ENCODE measurements around the gene SLC35F2. TPM values are rescaled to one million over a fixed set of nuclear protein-coding genes. Genes with fewer than 3 reads are reported as not detected.
A peak's percentile ranks its signal among the peaks of the same experiment; 100 is the strongest.

Gene SLC35F2
- polyA plus RNA-seq, 1 donor from 2014 or later, result 0.59 TPM

DNA sequence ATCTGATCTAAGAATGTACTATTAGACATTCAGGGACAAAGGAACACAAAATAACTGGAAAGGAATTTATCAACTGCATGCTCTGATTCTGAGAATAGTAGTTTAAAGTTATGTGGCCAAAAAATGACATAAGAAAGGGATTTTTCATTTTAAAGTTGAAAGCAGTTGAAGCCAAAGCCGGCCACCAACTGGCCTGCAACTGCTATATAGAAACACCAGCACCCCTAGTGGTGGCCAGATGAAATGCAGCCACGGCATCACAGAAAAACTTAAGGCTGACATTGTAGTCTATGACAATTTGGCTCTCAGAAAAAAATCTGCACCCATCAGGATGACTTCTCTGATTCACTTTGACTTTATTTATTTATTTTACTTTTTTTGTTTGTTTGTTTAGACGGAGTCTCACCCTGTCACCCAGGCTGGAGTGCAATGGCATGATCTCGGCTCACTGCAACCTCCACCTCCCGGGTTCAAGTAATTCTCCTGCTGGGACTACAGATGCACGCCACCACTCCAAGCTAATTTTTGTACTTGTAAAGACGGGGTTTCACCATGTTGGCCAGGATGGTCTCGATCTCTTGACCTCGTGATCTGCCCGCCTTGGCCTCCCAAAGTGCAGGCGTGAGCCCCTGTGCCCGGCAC is 59.2 kb downstream of the SLC35F2 start:
- H3K9me2 ChIP-seq (ENCODE audit: insufficient read depth, low read length), result no peaks in the 10 kb centered on the region

GRCh38 chr11:107792049-107792443 is 66.5 kb downstream of the SLC35F2 start:
- Histone ChIP-seq H2AFZ (ENCODE audit: low read depth, low read length) (no peak overlapping the region), H3K27ac (ENCODE audit: low read length) (no peak overlapping the region), H3K9me3 (ENCODE audit: low read length) (no peaks in the 10 kb centered on the region), H3K27me3 (ENCODE audit: insufficient read depth, low read depth, low read length) (no peaks in the 10 kb centered on the region), H4K20me1 (ENCODE audit: insufficient read depth) (no peaks in the 10 kb centered on the region), H3K9me2 (ENCODE audit: insufficient read depth, low read length) (no peaks in the 10 kb centered on the region), H3K4me3 (ENCODE audit: low read length) (no peak overlapping the region), H3F3A (ENCODE audit: insufficient read depth, low read length, poor library complexity, severe bottlenecking) (no peaks in the 10 kb centered on the region), H3K9ac (ENCODE audit: low read length) (no peak overlapping the region), H3K36me3 (ENCODE audit: insufficient read depth, low read length) (no peaks in the 10 kb centered on the region), H3K4me2 (ENCODE audit: low read length) (no peak overlapping the region), H3K79me2 (replicated peaks; ENCODE audit: insufficient read depth, low read length) (no peaks in the 10 kb centered on the region)
- TF ChIP-seq, protein P1, sequence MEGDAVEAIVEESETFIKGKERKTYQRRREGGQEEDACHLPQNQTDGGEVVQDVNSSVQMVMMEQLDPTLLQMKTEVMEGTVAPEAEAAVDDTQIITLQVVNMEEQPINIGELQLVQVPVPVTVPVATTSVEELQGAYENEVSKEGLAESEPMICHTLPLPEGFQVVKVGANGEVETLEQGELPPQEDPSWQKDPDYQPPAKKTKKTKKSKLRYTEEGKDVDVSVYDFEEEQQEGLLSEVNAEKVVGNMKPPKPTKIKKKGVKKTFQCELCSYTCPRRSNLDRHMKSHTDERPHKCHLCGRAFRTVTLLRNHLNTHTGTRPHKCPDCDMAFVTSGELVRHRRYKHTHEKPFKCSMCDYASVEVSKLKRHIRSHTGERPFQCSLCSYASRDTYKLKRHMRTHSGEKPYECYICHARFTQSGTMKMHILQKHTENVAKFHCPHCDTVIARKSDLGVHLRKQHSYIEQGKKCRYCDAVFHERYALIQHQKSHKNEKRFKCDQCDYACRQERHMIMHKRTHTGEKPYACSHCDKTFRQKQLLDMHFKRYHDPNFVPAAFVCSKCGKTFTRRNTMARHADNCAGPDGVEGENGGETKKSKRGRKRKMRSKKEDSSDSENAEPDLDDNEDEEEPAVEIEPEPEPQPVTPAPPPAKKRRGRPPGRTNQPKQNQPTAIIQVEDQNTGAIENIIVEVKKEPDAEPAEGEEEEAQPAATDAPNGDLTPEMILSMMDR (IDR thresholded peaks at IDR 0.05; ENCODE audit: poor library complexity, severe bottlenecking), result no peak
- TF ChIP-seq TAF1 (IDR thresholded peaks at IDR 0.05; ENCODE audit: low read depth) (no peak), SMC3 (conservative IDR thresholded peaks at IDR 0.05; ENCODE audit: poor library complexity) (no peak), POLR2AphosphoS5 (IDR thresholded peaks at IDR 0.05) (no peak)

More for the DNA sequence above, 59.2 kb downstream of the SLC35F2 start:
- H3K4me2 ChIP-seq (ENCODE audit: low read length), result no peak overlapping the region
- no peak overlapping the region for H3K27ac ChIP-seq (ENCODE audit: low read length)
- H3K36me3 ChIP-seq (ENCODE audit: insufficient read depth, low read length), result no peaks in the 10 kb centered on the region
- no peaks in the 10 kb centered on the region for H3K9me3 ChIP-seq (ENCODE audit: low read length)
- no peak overlapping the region for H3K9ac ChIP-seq (ENCODE audit: low read length)
- TF ChIP-seq MXI1 (conservative IDR thresholded peaks at IDR 0.05; ENCODE audit: poor library complexity, severe bottlenecking), result no peak
- TF ChIP-seq POLR2AphosphoS5 (IDR thresholded peaks at IDR 0.05), result no peak
- TF ChIP-seq EZH2 (IDR thresholded peaks at IDR 0.05; ENCODE audit: borderline replicate concordance, insufficient read depth, low read length, poor library complexity, severe bottlenecking), result no peak
- TF ChIP-seq, protein P1 (IDR thresholded peaks at IDR 0.05; ENCODE audit: poor library complexity, severe bottlenecking), result peak; percentile 67
- no peak for TF ChIP-seq EP300 (conservative IDR thresholded peaks at IDR 0.05; ENCODE audit: poor library complexity, severe bottlenecking)
- no peak for TF ChIP-seq SMC3 (conservative IDR thresholded peaks at IDR 0.05; ENCODE audit: poor library complexity)
- peak; percentile 32 for TF ChIP-seq RAD21 (conservative IDR thresholded peaks at IDR 0.05)
- no peak overlapping the region for H2AFZ ChIP-seq (ENCODE audit: low read depth, low read length)
- no peaks in the 10 kb centered on the region for H3F3A ChIP-seq (ENCODE audit: insufficient read depth, low read length, poor library complexity, severe bottlenecking)
- H4K20me1 ChIP-seq (ENCODE audit: insufficient read depth), result no peaks in the 10 kb centered on the region
- H3K27me3 ChIP-seq (ENCODE audit: insufficient read depth, low read depth, low read length), result no peaks in the 10 kb centered on the region
- H3K79me2 ChIP-seq (replicated peaks; ENCODE audit: insufficient read depth, low read length), result no peaks in the 10 kb centered on the region
- H3K4me3 ChIP-seq (ENCODE audit: low read length), result no peak overlapping the region
